Measurements from ENCODE around the gene MAP2K5. TPM values are rescaled to one million over a fixed set of nuclear protein-coding genes. Genes with fewer than 3 reads are reported as not detected.

MAP2K5 gene
- total RNA-seq, 4 donors from 2014 or later, result 10.2 to 13.8 (median 11.9) TPM

- no peak for DNase-seq (ENCODE audit: low spot score in 2 of 2)
- Histone ChIP-seq H3K4me3 (no peak overlapping the region), H3K9me3 (no peaks in the 10 kb centered on the region), H3K27me3 (no peaks in the 10 kb centered on the region), H3K36me3 (peaks cover 0 to 25% (median 0%) of the 10 kb centered on the region in 3 donors), H3K27ac (no peak overlapping the region), H3K4me1 (no peaks in the 10 kb centered on the region)
- 75 to 80% methylated on average over 3 of the region's 3 CpGs for WGBS, 2 donors
- TF ChIP-seq EP300 (IDR thresholded peaks at IDR 0.05) (no peak), POLR2A (IDR thresholded peaks at IDR 0.05) (no peak), CTCF (IDR thresholded peaks at IDR 0.05) (no peak)
Measured at GRCh38 chr15:67781061-67781460, 238.6 kb downstream of the MAP2K5 start.

DNA sequence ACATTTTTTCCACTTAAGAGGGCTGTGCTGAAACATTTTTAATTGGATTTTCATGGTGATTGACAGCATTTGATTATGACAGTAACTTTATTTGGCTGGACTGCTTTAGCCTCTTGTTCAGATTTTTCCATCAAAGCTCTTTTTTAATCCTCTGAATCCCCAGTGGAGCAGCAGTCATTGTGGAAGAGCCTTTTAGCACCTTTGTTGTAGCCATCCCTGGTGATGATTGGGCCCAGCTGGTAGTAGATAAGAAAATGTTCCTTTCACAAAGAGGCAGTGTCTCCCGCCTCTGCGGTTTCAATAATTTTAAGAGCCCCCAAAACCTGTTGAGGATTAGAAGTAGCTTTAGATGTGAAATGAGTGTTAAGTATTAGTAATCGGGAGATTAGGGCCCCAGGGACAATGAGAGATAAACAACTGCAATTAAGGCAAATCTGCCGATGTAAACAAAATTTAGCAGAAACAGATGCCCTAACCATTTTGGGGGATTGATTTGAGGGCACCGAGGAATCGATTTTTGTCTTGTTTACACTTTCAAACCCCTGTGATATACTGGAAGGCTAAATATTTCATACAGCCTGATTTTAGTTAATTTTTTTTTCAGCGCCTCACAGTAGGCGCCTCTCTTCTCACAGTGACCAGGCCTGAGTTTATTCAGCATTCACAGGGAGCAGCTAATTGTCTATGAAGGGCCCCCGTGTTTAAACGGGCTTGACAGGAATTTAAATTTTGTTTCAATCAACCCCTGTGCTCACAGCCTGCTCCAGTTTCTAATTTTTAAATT, 239.6 kb downstream of the MAP2K5 start:
- Histone ChIP-seq H3K27me3 (no peaks in the 10 kb centered on the region), H3K27ac (no peak overlapping the region), H3K9me3 (no peaks in the 10 kb centered on the region), H3K4me1 (no peaks in the 10 kb centered on the region), H3K36me3 (peaks cover 0 to 33% (median 0%) of the 10 kb centered on the region in 3 donors), H3K4me3 (no peak overlapping the region)
- TF ChIP-seq POLR2A (IDR thresholded peaks at IDR 0.05), result no peak
- no peak for TF ChIP-seq EP300 (IDR thresholded peaks at IDR 0.05)
- no peak for TF ChIP-seq CTCF (IDR thresholded peaks at IDR 0.05)
- no peak for DNase-seq (ENCODE audit: low spot score in 2 of 2)
- 75 to 77% methylated on average over 10 of the region's 10 CpGs for WGBS, 2 donors

DNA sequence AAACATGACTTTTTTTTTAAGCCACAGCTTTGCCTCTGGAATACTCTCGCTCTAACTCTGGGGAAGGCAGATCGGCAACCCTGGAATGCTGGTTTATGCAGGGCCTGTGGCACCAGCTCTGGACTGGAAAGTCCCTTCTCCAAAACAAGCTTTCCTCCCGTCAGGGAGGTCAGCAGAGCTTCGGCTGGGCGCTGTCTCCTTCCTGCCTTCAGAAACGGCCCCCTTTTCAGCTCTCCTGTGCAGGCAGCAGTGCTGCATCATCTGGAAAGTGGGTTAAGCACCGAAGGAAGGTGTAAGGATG, 240.1 kb downstream of the MAP2K5 start:
- TF ChIP-seq CTCF (IDR thresholded peaks at IDR 0.05) (no peak), EP300 (IDR thresholded peaks at IDR 0.05) (no peak), POLR2A (IDR thresholded peaks at IDR 0.05) (no peak)
- Histone ChIP-seq H3K9me3 (no peaks in the 10 kb centered on the region), H3K27ac (no peak overlapping the region), H3K27me3 (no peaks in the 10 kb centered on the region), H3K4me3 (no peak overlapping the region), H3K36me3 (peaks cover 0 to 34% (median 0%) of the 10 kb centered on the region in 3 donors), H3K4me1 (no peaks in the 10 kb centered on the region)
- no peak for DNase-seq (ENCODE audit: low spot score in 2 of 2)
- WGBS, 2 donors, result 56 to 72% methylated on average over 7 of the region's 7 CpGs

GRCh38 chr15:67783303-67783702, 240.8 kb downstream of the MAP2K5 start:
- Histone ChIP-seq H3K9me3 (no peaks in the 10 kb centered on the region), H3K4me1 (no peaks in the 10 kb centered on the region), H3K4me3 (no peak overlapping the region), H3K27ac (no peak overlapping the region), H3K27me3 (no peaks in the 10 kb centered on the region), H3K36me3 (peaks cover 0 to 34% (median 0%) of the 10 kb centered on the region in 3 donors)
- WGBS, 2 donors, result 85 to 90% methylated on average over 7 of the region's 7 CpGs
- DNase-seq (ENCODE audit: low spot score in 2 of 2), result no peak
- TF ChIP-seq POLR2A (IDR thresholded peaks at IDR 0.05), result no peak
- no peak for TF ChIP-seq CTCF (IDR thresholded peaks at IDR 0.05)
- no peak for TF ChIP-seq EP300 (IDR thresholded peaks at IDR 0.05)

- DNase-seq (ENCODE audit: low spot score in 2 of 2), result no peak
- Histone ChIP-seq H3K27ac (no peak overlapping the region), H3K27me3 (no peaks in the 10 kb centered on the region), H3K4me1 (no peaks in the 10 kb centered on the region), H3K36me3 (peaks cover 0 to 34% (median 0%) of the 10 kb centered on the region in 3 donors), H3K4me3 (no peak overlapping the region), H3K9me3 (no peaks in the 10 kb centered on the region)
- no peak for TF ChIP-seq EP300 (IDR thresholded peaks at IDR 0.05)
- no peak for TF ChIP-seq CTCF (IDR thresholded peaks at IDR 0.05)
- no peak for TF ChIP-seq POLR2A (IDR thresholded peaks at IDR 0.05)
- 73 to 91% methylated on average over 4 of the region's 4 CpGs for WGBS, 2 donors
Measured at GRCh38 chr15:67784090-67784781, 241.7 kb downstream of the MAP2K5 start.

All from tibial nerve (tissue), 4 donors.